ENCODE measurements around the gene TMEM151B. TPM values are rescaled to one million over a fixed set of nuclear protein-coding genes. Genes with fewer than 3 reads are reported as not detected.

Gene TMEM151B
- total and polyA plus RNA-seq, 9 of the 15 experiments (the other 6 are each of a cell fraction or from before 2014, with no cell fraction given), result not detected

GRCh38 chr6:44237021-44237812 is 33.0 kb upstream of the TMEM151B start (continued):
- TF ChIP-seq PHF8 (IDR thresholded peaks at IDR 0.05; ENCODE audit: borderline replicate concordance, low read length), result no peak
- TF ChIP-seq NRF1 (conservative IDR thresholded peaks at IDR 0.05 in 1 of 2, IDR thresholded peaks at IDR 0.05 in 1 of 2), result peak in 1 of 2 experiments; percentile 22; a peak in 1 of 4 replicates
- TF ChIP-seq IRF2 (CRISPR knock-in tag; IDR thresholded peaks at IDR 0.05), result no peak

GRCh38 chr6:44237813-44238433 is 32.3 kb upstream of the TMEM151B start:
- Histone ChIP-seq H3K9ac (ENCODE audit: insufficient read depth in 1 of 2, low read depth in 2 of 2, low read length in 2 of 2) (peak overlapping the region; percentile 55 to 91), H3K9me3 (replicated peaks; ENCODE audit: control insufficient read depth, insufficient read depth, low read depth, low read length) (no peaks in the 10 kb centered on the region), H3K4me1 (replicated peaks in 1 of 2; ENCODE audit: control insufficient read depth in 2 of 2, insufficient read depth in 2 of 2, low read length in 2 of 2) (peaks cover 16 to 26% of the 10 kb centered on the region in 2 experiments; a peak in 4 of 5 replicates), H3K4me3 (peak overlapping the region; percentile 50), H3K27ac (ENCODE audit: extremely low read depth, low read depth, low read length) (peak overlapping the region; percentile 79), H3K27me3 (ENCODE audit: control insufficient read depth in 2 of 2, insufficient read depth in 2 of 2, low read length in 2 of 2) (no peaks in the 10 kb centered on the region), H2AFZ (ENCODE audit: low read depth, low read length) (peak overlapping the region; percentile 94), H4K20me1 (replicated peaks; ENCODE audit: control insufficient read depth, insufficient read depth, low read length) (no peaks in the 10 kb centered on the region), H3K36me3 (ENCODE audit: control insufficient read depth, insufficient read depth, low read length) (peaks cover 22% of the 10 kb centered on the region; the same call in 2 of the 3 replicates), H3K4me2 (ENCODE audit: insufficient read depth, low read length) (peak overlapping the region; percentile 88), H3K9me1 (ENCODE audit: control insufficient read depth, insufficient read depth, low read length) (no peaks in the 10 kb centered on the region), H3K79me2 (ENCODE audit: control insufficient read depth, insufficient read depth, low read length) (no peaks in the 10 kb centered on the region)
- no TSS peak for BruUV-seq (replicated peaks)
- ATAC-seq (peak; percentile 95), DNase-seq (ENCODE audit: extremely low read depth in 1 of 4, low spot score in 3 of 4) (peak; percentile 90 to 92 (median 90)), FAIRE-seq (peak; percentile 37)
- ChIA-PET POLR2A (interaction anchor here (0.6 to 6.0 kb wide), 7 partner anchors 9 to 609 kb away, joined by 3 to 90 read pairs (median 4); partner anchors contain the start of genes GTPBP2, HSP90AB1 and SLC29A1), CTCF (ENCODE audit: low intra/inter-chr PET ratio) (interaction anchor here (0.6 to 2.6 kb wide), 6 partner anchors 13 to 513 kb away, joined by 3 to 20 read pairs (median 6); no protein-coding TSS in a partner anchor)
- in situ Hi-C loops (cut with MboI), result loop anchor here (5.0 kb wide), 1 partner anchor 66 kb away; no protein-coding TSS in a partner anchor
- 2% methylated on average over 42 of the region's 42 CpGs for WGBS (ENCODE audit: insufficient coverage, low coverage, missing lambda C conversion rate)
- intact Hi-C loops (cut with micrococcal nuclease), result loop anchor here (1.0 to 2.0 kb wide), 4 partner anchors 8 to 142 kb away; no protein-coding TSS in a partner anchor
- peak; percentile 74 for TF ChIP-seq SOX6 (IDR thresholded peaks at IDR 0.05)
- peak; percentile 69; the same call in 1 of the 2 replicates for TF ChIP-seq GTF2F1 (IDR thresholded peaks at IDR 0.05; ENCODE audit: low read depth, low read length)
- no peak for TF ChIP-seq ZNF23 (CRISPR knock-in tag; IDR thresholded peaks at IDR 0.05)
- TF ChIP-seq ZNF311 (CRISPR knock-in tag; IDR thresholded peaks at IDR 0.05), result no peak
- peak; percentile 37; the same call in 1 of the 2 replicates for TF ChIP-seq BACH1 (tag; IDR thresholded peaks at IDR 0.05)
- peak; percentile 39; the same call in 1 of the 2 replicates for TF ChIP-seq GMEB1 (CRISPR knock-in tag; IDR thresholded peaks at IDR 0.05)
- TF ChIP-seq PRDM10 (IDR thresholded peaks at IDR 0.05; ENCODE audit: partially characterized antibody), result peak; percentile 82

Data from K562 (cell line).